HG02884 (cell line): ENCODE results near the gene LPP.

Experiments
- ATAC-seq: cut with Tn5 transposase; IDR thresholded peaks from one replicate; pipeline ENCODE4 v1.9.1; 2021; ENCODE audit warnings: mild to moderate bottlenecking, moderate library complexity; ENCODE audit not compliant: unreplicated experiment

Gene LPP

GRCh38 chr3:188458756-188459155, 304.8 kb downstream of the LPP start:
- ATAC-seq: no peak

- ATAC-seq: no peak
Measured at GRCh38 chr3:188465311-188465710, 311.4 kb downstream of the LPP start.

- ATAC-seq: no peak
Measured at GRCh38 chr3:188468196-188468595, 314.2 kb downstream of the LPP start.

- ATAC-seq: no peak
Measured at GRCh38 chr3:188468662-188469061, 314.7 kb downstream of the LPP start.

GRCh38 chr3:188469228-188469885, 315.4 kb downstream of the LPP start:
- no peak for ATAC-seq

GRCh38 chr3:188470508-188471130, 316.7 kb downstream of the LPP start:
- ATAC-seq: no peak

GRCh38 chr3:188471723-188472122, 317.8 kb downstream of the LPP start:
- no peak for ATAC-seq

- no peak for ATAC-seq
Measured at GRCh38 chr3:188472336-188472735, 318.4 kb downstream of the LPP start.

GRCh38 chr3:188473045-188473444, 319.1 kb downstream of the LPP start:
- no peak for ATAC-seq

- ATAC-seq: no peak
Measured at GRCh38 chr3:188473591-188474288, 319.8 kb downstream of the LPP start.

- ATAC-seq: no peak
Measured at GRCh38 chr3:188476935-188477334, 323.0 kb downstream of the LPP start.

- no peak for ATAC-seq
Measured at GRCh38 chr3:188480011-188480410, 326.1 kb downstream of the LPP start.

GRCh38 chr3:188482929-188483328, 329.0 kb downstream of the LPP start:
- no peak for ATAC-seq

GRCh38 chr3:188486126-188486525, 332.2 kb downstream of the LPP start:
- no peak for ATAC-seq

GRCh38 chr3:188486952-188487351, 333.0 kb downstream of the LPP start:
- ATAC-seq: no peak

GRCh38 chr3:188487652-188488051, 333.7 kb downstream of the LPP start:
- no peak for ATAC-seq

- ATAC-seq: no peak
Measured at GRCh38 chr3:188488801-188489200, 334.8 kb downstream of the LPP start.

GRCh38 chr3:188489639-188490405, 335.9 kb downstream of the LPP start:
- no peak for ATAC-seq

- no peak for ATAC-seq
Measured at GRCh38 chr3:188490416-188490815, 336.5 kb downstream of the LPP start.

GRCh38 chr3:188491276-188491687, 337.3 kb downstream of the LPP start:
- no peak for ATAC-seq

- no peak for ATAC-seq
Measured at GRCh38 chr3:188496390-188496789, 342.4 kb downstream of the LPP start.
